ENCODE data around the gene AP3B1.

AP3B1 gene

DNA sequence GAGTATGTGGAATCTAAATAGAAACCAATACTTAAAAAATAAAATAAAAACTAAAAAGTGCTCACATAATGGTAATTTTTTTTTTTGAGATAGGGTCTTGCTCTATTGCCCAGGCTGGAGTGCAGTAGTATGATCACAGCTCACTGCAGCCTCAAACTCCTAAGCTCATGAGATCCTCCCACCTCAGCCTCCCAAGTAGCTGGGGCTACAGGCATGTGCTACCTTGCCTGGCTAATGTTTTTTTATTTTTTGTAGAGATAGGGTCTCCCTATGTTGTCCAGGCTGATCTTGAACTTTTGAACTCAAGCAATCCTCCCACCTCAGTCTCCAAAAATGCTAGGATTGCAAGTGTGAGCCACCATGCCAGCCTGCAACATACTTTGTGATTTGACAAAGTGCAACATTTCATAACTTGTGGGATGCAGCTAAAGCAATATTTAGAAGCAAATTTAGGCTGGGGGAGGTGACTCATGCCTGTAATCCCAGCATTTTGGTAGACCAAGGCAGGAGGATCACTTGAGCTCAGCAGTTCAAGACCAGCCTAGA, 18.4 kb downstream of the AP3B1 start:
- H3K27ac ChIP-seq = no peak overlapping the region
- TF ChIP-seq, protein P1, sequence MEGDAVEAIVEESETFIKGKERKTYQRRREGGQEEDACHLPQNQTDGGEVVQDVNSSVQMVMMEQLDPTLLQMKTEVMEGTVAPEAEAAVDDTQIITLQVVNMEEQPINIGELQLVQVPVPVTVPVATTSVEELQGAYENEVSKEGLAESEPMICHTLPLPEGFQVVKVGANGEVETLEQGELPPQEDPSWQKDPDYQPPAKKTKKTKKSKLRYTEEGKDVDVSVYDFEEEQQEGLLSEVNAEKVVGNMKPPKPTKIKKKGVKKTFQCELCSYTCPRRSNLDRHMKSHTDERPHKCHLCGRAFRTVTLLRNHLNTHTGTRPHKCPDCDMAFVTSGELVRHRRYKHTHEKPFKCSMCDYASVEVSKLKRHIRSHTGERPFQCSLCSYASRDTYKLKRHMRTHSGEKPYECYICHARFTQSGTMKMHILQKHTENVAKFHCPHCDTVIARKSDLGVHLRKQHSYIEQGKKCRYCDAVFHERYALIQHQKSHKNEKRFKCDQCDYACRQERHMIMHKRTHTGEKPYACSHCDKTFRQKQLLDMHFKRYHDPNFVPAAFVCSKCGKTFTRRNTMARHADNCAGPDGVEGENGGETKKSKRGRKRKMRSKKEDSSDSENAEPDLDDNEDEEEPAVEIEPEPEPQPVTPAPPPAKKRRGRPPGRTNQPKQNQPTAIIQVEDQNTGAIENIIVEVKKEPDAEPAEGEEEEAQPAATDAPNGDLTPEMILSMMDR (conservative IDR thresholded peaks at IDR 0.05) = no peak

GRCh38 chr5:78274540-78275197, 19.8 kb downstream of the AP3B1 start:
- no peak overlapping the region for H3K27ac ChIP-seq
- TF ChIP-seq, protein P1 (conservative IDR thresholded peaks at IDR 0.05) = no peak

DNA sequence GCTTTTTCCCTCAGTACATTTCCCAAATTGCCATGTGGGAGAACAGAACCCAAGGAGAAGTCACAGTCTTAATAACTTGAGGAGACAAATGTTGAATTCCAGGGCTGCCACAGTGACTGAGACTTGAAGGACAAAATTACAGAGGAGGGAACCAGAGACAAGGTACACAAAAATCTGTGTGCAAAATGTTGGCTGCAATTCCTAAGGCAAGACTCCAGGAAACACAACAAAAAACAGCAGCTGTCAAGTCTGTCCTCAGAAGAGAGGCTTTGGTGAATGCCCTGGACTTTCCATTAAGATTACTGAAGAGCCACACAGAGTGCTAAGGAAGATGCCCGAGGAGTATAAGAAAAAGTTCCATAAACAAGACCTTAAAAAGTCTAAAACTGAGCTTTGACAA, 21.1 kb downstream of the AP3B1 start:
- H3K27ac ChIP-seq = no peak overlapping the region
- TF ChIP-seq, protein P1 (conservative IDR thresholded peaks at IDR 0.05) = no peak

DNA sequence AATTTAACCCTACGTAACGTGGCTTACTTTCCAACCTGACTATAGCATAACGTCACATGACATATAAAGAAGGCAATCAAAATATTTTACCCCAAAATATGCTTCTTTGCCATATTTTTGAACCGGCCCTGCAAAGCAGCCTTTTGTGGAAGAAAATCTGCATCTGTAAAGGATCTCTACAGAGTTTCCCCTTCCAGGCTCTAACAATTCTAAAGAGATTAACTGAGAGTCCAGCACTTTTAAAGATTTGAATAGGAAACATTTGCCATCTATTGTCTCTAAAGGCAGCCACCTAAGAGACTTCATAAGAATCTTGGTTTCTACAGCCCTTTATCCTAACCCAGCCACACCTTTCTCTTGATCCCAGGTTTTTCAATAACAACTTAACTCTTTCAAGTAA, 22.7 kb downstream of the AP3B1 start:
- H3K27ac ChIP-seq = no peak overlapping the region
- TF ChIP-seq, protein P1 (conservative IDR thresholded peaks at IDR 0.05) = no peak

- TF ChIP-seq, protein P1 (conservative IDR thresholded peaks at IDR 0.05) = peak; percentile 51
- H3K27ac ChIP-seq = no peak overlapping the region
Measured at GRCh38 chr5:78269088-78269703, 25.3 kb downstream of the AP3B1 start.

GRCh38 chr5:78268356-78268755, 26.1 kb downstream of the AP3B1 start:
- H3K27ac ChIP-seq = no peak overlapping the region
- TF ChIP-seq, protein P1 (conservative IDR thresholded peaks at IDR 0.05) = no peak

DNA sequence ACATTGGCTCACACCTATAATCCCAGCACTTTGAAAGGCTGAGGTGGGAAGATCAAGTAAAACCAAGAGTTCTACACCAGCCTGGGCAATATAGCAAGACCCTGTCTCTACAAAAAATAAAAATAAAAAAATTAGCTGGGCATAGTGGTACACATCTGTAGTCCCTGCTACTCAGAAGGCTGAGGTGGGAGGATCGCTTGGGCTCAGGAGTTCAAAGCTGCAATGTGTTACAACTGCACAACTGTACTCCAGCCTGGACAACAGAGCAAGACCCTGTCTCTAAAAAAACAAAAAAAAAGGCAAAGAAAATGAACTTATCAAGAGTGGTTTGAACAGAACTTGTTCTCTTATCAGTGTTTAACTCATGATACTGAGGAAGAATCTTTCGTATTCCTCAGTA, 29.3 kb downstream of the AP3B1 start:
- H3K27ac ChIP-seq = no peak overlapping the region
- TF ChIP-seq, protein P1 (conservative IDR thresholded peaks at IDR 0.05) = no peak
